Hepatocyte (in vitro differentiated cells): Measurements from ENCODE around the gene HARS2. TPM values are rescaled to one million over a fixed set of nuclear protein-coding genes. Genes with fewer than 3 reads are reported as not detected.

ENCODE experiments used
- DNase-seq: peaks from one replicate; pipeline ENCODE4 v3.0.0-alpha.2; 2016; ENCODE audit warnings: low spot score
- H2AFZ ChIP-seq: fragments of 200-600 bp; sonication (generic); 2 replicates; pipeline ENCODE4 v1.6.0; 2016; ENCODE audit warnings: antibody characterized with exemption, mild to moderate bottlenecking
- H3K27ac ChIP-seq: fragments of 200-600 bp; sonication (generic); 2 replicates; pipeline ENCODE4 v1.5.1; 2016; ENCODE audit warnings: mild to moderate bottlenecking
- H3K27me3 ChIP-seq: fragments of 200-600 bp; sonication (generic); 2 replicates; pipeline ENCODE4 v1.6.1; 2016
- H3K36me3 ChIP-seq: fragments of 200-600 bp; sonication (generic); replicated peaks from 2 replicates; pipeline ENCODE4 v1.5.1; 2016; ENCODE audit warnings: low read depth; ENCODE audit not compliant: insufficient read depth
- H3K4me1 ChIP-seq: fragments of 200-600 bp; sonication (generic); 2 replicates; pipeline ENCODE4 v1.5.1; 2016; ENCODE audit warnings: mild to moderate bottlenecking, moderate library complexity; ENCODE audit not compliant: insufficient read depth
- H3K4me2 ChIP-seq: fragments of 200-600 bp; sonication (generic); 2 replicates; pipeline ENCODE4 v1.6.0; 2016
- H3K4me3 ChIP-seq: fragments of 200-600 bp; sonication (generic); 2 replicates; pipeline ENCODE4 v1.5.1; 2016; ENCODE audit warnings: mild to moderate bottlenecking
- H3K79me2 ChIP-seq: fragments of 200-600 bp; sonication (generic); 2 replicates; pipeline ENCODE4 v1.6.0; 2017; ENCODE audit warnings: mild to moderate bottlenecking
- H3K9me2 ChIP-seq: fragments of 200-600 bp; sonication (generic); replicated peaks from 2 replicates; pipeline ENCODE4 v1.6.0; 2017; ENCODE audit warnings: mild to moderate bottlenecking; ENCODE audit not compliant: insufficient read depth
- H3K9me3 ChIP-seq: fragments of 200-600 bp; sonication (generic); 2 replicates; pipeline ENCODE4 v1.5.1; 2016; ENCODE audit warnings: low read depth, mild to moderate bottlenecking
- H4K20me1 ChIP-seq: fragments of 200-600 bp; sonication (generic); 2 replicates; pipeline ENCODE4 v1.6.0; 2016; ENCODE audit warnings: mild to moderate bottlenecking; ENCODE audit not compliant: insufficient read depth, poor library complexity, severe bottlenecking
- EZH2 ChIP-seq: fragments of 200-600 bp; sonication (generic); IDR thresholded peaks from 2 replicates; pipeline ENCODE4 v1.6.1; 2016; ENCODE audit warnings: antibody characterized with exemption, mild to moderate bottlenecking, borderline replicate concordance
- EZH2phosphoT487 ChIP-seq: fragments of 200-600 bp; sonication (generic); IDR thresholded peaks from one replicate; pipeline ENCODE4 v1.6.1; 2018; ENCODE audit warnings: antibody characterized with exemption, mild to moderate bottlenecking, low read depth, moderate library complexity; ENCODE audit not compliant: unreplicated experiment, severe bottlenecking
- WGBS: methylation state at CpG from one replicate; pipeline ENCODE4 v1.1.6; 2016; ENCODE audit warnings: low lambda C conversion rate; ENCODE audit errors: missing lambda C conversion rate; 5-methylcytosine and 5-hydroxymethylcytosine counted together
- polyA plus RNA-seq: library from polyadenylated mRNA; unstranded; fragments of >200 nt; fragmentation: Nextera tagmentation; extraction: Ambion mirVana; gene quantifications from 2 replicates; pipeline ENCODE4 v1.2.1, GENCODE V29; 2016
- total RNA-seq: library from RNA; depleted of rRNA; stranded (reverse); fragments of >200 nt; gene quantifications from 2 replicates; pipeline ENCODE4 v1.2.3, GENCODE V29; 2014
- TF ChIP-seq, protein P1 (sequence below): fragments of 200-600 bp; sonication (generic); IDR thresholded peaks from 2 replicates; pipeline ENCODE4 v1.5.1; 2016; ENCODE audit warnings: antibody characterized with exemption, mild to moderate bottlenecking; ENCODE audit not compliant: poor library complexity

Gene HARS2
- total and polyA plus RNA-seq, 2 experiments from 2014 or later = 26.9 to 32.3 TPM

DNA sequence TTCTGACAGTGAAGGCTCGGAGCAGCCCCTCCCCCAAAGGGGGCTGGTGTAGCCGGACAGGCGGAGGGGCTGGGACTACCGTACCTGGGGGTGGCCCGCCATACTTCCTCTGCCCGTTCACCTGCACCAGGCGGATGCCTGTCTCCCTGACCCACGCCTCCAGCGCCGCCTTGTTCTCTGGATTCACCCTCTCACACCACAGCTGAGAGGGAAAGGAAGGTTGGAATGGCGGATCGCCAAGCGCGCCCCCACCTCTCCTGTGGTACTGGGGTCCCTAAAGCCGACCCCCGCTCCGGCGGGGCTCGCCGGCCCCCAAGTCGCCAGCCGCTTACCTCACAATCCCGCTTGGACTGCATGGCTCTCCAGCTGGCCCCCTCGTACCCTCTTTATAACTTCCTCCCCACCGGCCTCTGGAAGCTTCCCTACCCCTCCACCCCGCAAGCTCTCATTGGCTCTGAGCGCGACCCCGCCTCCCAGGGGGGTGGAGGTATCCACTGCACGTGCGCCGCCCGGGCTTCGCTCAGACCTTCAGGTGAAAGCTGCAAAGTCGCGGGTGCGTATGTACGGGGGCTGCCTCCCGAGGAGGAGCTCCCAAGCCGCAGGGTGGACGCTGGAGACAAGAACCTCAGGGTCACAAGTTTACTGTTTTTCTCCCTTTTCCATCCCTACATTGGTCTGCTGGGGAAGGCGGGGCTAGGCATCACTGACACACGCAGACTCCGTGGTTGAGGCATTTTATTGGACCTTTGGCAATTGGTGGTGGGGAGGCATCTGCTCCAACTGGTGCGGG, 17.9 kb upstream of the HARS2 start, which contains the start of gene DND1:
Gene DND1, minus strand, starts transcription at position 390 of the 790 bp plus-strand sequence. Its CDS starts 34 bp downstream, at position 356.
- no peak within 1 kb of the TSS for H3K4me3 ChIP-seq
- H3K79me2 ChIP-seq = no peaks in the 10 kb centered on the region
- no peaks in the 10 kb centered on the region for H3K9me3 ChIP-seq
- H3K27ac ChIP-seq = no peak within 1 kb of the TSS
- no peaks in the 10 kb centered on the region for H4K20me1 ChIP-seq
- TF ChIP-seq EZH2phosphoT487 (no peak), EZH2 (no peak)
- TF ChIP-seq, protein P1, sequence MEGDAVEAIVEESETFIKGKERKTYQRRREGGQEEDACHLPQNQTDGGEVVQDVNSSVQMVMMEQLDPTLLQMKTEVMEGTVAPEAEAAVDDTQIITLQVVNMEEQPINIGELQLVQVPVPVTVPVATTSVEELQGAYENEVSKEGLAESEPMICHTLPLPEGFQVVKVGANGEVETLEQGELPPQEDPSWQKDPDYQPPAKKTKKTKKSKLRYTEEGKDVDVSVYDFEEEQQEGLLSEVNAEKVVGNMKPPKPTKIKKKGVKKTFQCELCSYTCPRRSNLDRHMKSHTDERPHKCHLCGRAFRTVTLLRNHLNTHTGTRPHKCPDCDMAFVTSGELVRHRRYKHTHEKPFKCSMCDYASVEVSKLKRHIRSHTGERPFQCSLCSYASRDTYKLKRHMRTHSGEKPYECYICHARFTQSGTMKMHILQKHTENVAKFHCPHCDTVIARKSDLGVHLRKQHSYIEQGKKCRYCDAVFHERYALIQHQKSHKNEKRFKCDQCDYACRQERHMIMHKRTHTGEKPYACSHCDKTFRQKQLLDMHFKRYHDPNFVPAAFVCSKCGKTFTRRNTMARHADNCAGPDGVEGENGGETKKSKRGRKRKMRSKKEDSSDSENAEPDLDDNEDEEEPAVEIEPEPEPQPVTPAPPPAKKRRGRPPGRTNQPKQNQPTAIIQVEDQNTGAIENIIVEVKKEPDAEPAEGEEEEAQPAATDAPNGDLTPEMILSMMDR = no peak
- no peaks in the 10 kb centered on the region for H3K4me1 ChIP-seq
- H2AFZ ChIP-seq = no peak within 1 kb of the TSS
- H3K27me3 ChIP-seq = no peaks in the 10 kb centered on the region
- DNase-seq = no peak
- no peak within 1 kb of the TSS for H3K4me2 ChIP-seq
- no peaks in the 10 kb centered on the region for H3K9me2 ChIP-seq
- no peaks in the 10 kb centered on the region for H3K36me3 ChIP-seq
- WGBS = 96% methylated on average over 37 of the region's 45 CpGs

- no peaks in the 10 kb centered on the region for H3K9me3 ChIP-seq
- no peaks in the 10 kb centered on the region for H3K36me3 ChIP-seq
- H2AFZ ChIP-seq = no peak overlapping the region
- no peak overlapping the region for H3K4me3 ChIP-seq
- no peaks in the 10 kb centered on the region for H4K20me1 ChIP-seq
- H3K79me2 ChIP-seq = no peaks in the 10 kb centered on the region
- no peaks in the 10 kb centered on the region for H3K4me1 ChIP-seq
- H3K27ac ChIP-seq = no peak overlapping the region
- H3K4me2 ChIP-seq = no peak overlapping the region
- H3K27me3 ChIP-seq = no peaks in the 10 kb centered on the region
- TF ChIP-seq EZH2 (no peak), EZH2phosphoT487 (no peak)
- TF ChIP-seq, protein P1 = no peak
- DNase-seq = no peak
- no peaks in the 10 kb centered on the region for H3K9me2 ChIP-seq
- 88% methylated on average over 2 of the region's 2 CpGs for WGBS
Observed at GRCh38 chr5:140674211-140674610, 17.0 kb upstream of the HARS2 start.

DNA sequence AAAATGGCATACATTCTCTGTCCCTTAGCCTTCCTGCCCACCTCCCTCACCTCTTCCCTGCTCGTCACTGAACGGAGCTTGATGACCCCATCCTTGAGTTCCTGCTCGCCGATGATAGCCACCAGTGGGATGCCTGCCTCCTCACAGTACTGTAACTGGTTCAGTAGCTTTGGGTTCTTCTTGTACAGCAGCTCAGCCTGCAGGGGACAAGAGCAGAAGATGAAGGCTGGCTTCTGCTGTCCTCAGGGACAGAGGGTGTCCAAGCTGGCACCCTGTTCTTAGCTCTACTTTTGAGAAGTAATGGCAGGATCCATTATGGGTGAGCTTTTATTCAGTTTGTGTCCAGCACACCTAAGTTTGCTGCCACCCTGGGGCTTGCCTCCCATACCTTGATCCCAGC, 16.6 kb upstream of the HARS2 start:
- H4K20me1 ChIP-seq = no peaks in the 10 kb centered on the region
- WGBS = 99% methylated on average over 4 of the region's 4 CpGs
- no peaks in the 10 kb centered on the region for H3K36me3 ChIP-seq
- H3K4me2 ChIP-seq = no peak overlapping the region
- H3K9me3 ChIP-seq = no peaks in the 10 kb centered on the region
- no peak for DNase-seq
- H2AFZ ChIP-seq = no peak overlapping the region
- H3K4me1 ChIP-seq = no peaks in the 10 kb centered on the region
- no peak overlapping the region for H3K4me3 ChIP-seq
- no peaks in the 10 kb centered on the region for H3K27me3 ChIP-seq
- H3K27ac ChIP-seq = no peak overlapping the region
- TF ChIP-seq, protein P1 = no peak
- no peak for TF ChIP-seq EZH2
- H3K9me2 ChIP-seq = no peaks in the 10 kb centered on the region
- H3K79me2 ChIP-seq = no peaks in the 10 kb centered on the region
